LHCN-M2 (cell line): ENCODE measurements around the gene LYRM9. TPM values are rescaled to one million over a fixed set of nuclear protein-coding genes. Genes with fewer than 3 reads are reported as not detected.
"Not testable (repeated sequence)": the region's sequence is repeated elsewhere in the genome, so short reads cannot be mapped to it uniquely, and the experiment has no call there.

Source experiments
- DNase-seq: peaks from one replicate; pipeline ENCODE4 v3.0.0-alpha.2; 2012; ENCODE audit warnings: low read depth
- total RNA-seq: library from RNA; depleted of rRNA; stranded (reverse); fragments of >200 nt; gene quantifications from 2 replicates; pipeline ENCODE4 v1.2.3, GENCODE V29; 2014; rRNA removed

The LYRM9 gene
- total RNA-seq, 1 experiment from 2014 or later = 8.0 TPM

DNA sequence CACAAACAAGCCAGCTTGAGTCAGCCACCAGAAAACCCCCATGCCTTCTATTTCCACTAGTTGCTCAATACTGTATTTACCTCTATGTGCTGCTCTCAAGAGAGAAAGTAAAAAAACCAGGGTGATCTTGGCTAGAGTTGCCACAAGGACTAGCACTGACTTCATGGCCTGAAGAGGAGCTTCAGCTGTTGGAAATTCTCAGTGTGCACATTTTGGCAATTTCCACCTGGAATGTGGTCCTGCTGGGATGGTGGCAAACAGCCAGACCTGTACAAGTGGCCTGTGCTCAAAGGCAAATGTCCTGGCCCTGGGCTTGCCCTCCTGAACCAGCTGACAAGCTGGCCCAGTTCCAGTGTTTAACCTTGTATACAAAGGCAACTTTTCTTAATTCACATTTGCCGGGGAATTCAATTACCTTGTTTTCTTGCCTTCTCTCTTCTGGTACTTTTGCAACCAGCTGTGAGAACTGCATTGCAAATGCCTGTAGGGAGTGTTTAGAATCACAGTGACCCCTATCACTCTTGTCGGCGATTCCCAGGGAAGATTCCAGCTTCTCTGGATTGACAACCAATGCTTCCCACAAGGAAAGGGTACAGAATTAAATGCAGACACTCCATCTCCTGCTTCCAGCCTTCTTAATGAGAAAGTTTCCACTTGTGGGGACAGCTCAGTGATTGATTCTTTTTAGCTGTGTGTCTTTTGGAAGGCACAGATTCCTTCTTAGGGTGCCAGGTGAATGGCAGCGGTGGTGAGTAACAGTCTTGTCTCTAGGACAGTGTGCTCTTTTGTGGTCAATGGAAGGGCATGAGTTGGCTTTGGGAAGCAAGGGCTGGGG is 53.4 kb downstream of the LYRM9 start:
- DNase-seq = not testable (repeated sequence)

DNA sequence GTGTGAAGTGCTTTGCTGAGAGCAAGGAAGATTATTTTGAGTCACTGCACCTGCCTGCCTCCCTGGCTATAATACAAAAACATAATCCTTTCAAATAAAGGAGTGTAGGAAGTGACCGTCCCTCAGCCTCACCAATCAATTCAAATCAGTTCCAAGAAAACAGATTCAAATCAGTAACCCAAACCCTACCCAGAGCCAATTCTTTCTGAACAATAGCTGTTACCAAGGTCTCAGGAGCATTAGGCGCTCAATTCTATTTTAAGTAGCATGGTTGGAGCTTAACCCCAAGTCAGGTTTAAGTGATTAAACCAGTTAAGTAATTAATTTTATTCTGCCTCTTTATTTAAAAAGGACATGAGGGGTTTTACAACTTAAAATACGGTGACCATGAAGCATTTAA is 54.6 kb downstream of the LYRM9 start:
- DNase-seq = not testable (repeated sequence)

DNA sequence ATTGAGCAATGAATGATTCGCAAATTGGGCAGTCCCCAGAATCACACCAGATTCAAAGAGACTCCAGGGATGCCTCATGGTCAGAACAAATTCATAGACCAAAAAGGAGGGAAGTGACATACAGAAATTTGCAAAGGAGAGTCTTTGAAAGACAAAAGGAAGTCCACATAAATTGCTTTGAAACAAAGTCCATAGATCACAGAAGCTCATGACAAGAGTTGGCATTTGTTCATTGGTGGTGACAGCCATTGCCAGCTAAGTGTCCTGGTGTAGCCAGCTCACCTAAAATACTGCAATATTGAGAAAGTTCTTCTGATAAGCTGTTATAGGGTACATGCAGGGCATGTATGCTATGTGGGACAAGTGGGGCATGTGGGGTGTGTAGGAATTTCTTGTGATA is 55.4 kb downstream of the LYRM9 start:
- DNase-seq = not testable (repeated sequence)

GRCh38 chr17:27836651-27837050 is 56.5 kb downstream of the LYRM9 start:
- DNase-seq = no peak

GRCh38 chr17:27834571-27834970 is 58.6 kb downstream of the LYRM9 start:
- no peak for DNase-seq

DNA sequence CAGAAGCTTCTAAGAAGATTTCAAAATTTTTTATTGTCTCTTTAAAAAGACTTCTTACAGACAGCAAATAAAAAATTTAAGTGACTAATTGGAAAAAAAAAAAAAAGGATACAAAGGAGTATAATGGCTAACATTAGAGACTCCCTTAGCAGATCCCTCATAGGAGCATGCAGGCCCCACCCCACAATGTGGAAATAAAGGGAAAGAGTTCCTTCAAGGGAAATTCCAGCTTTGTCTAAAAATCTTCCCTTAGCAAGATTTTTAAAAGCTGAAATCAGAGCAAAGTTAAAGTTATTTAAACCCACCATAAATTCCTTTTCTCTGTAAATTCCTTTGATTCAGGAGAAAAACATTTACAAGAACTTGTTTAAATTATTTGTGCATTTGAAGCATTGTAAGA is 60.3 kb downstream of the LYRM9 start:
- no peak for DNase-seq

- DNase-seq = not testable (repeated sequence)
Measured at GRCh38 chr17:27829888-27830287, 63.3 kb downstream of the LYRM9 start.

- DNase-seq = not testable (repeated sequence)
Measured at GRCh38 chr17:27829143-27829711, 63.9 kb downstream of the LYRM9 start.

Other genes with a start within 250 kb of the LYRM9 start
- not detected in 2 replicates for gene NOS2, start 92.8 kb downstream of the LYRM9 start, total RNA-seq
- 12.0 and 15.4 TPM in 2 replicates for gene NLK, start 149.3 kb upstream of the LYRM9 start, total RNA-seq